CD4-positive, alpha-beta T cell treated with Interleukin-4 for 1 hour (primary cell): ENCODE measurements around the gene SNX9.

Source experiments
- DNase-seq, 2 donors: peaks; one replicate each; pipeline ENCODE4 v3.0.0-alpha.2; 2020 to 2022

Gene SNX9

GRCh38 chr6:157861184-157861583, 38.1 kb downstream of the SNX9 start:
- no peak for DNase-seq

GRCh38 chr6:157861814-157862213, 38.8 kb downstream of the SNX9 start:
- no peak for DNase-seq

- no peak for DNase-seq
Measured at GRCh38 chr6:157862706-157863105, 39.7 kb downstream of the SNX9 start.

- no peak for DNase-seq
Measured at GRCh38 chr6:157864185-157864761, 41.2 kb downstream of the SNX9 start.

GRCh38 chr6:157865249-157865648, 42.2 kb downstream of the SNX9 start:
- DNase-seq = no peak

GRCh38 chr6:157867155-157867559, 44.1 kb downstream of the SNX9 start:
- no peak for DNase-seq

GRCh38 chr6:157867981-157868380, 44.9 kb downstream of the SNX9 start:
- no peak for DNase-seq

GRCh38 chr6:157868835-157869234, 45.8 kb downstream of the SNX9 start:
- no peak for DNase-seq

- DNase-seq = no peak
Measured at GRCh38 chr6:157869673-157870302, 46.7 kb downstream of the SNX9 start.

GRCh38 chr6:157873735-157874344, 50.8 kb downstream of the SNX9 start:
- peak; percentile 82 to 85 for DNase-seq

GRCh38 chr6:157877149-157877548, 54.1 kb downstream of the SNX9 start:
- DNase-seq = no peak

- peak in 1 of 2 donors; percentile 7 for DNase-seq
Measured at GRCh38 chr6:157877573-157878438, 54.8 kb downstream of the SNX9 start.

GRCh38 chr6:157879034-157879872, 56.2 kb downstream of the SNX9 start:
- no peak for DNase-seq

GRCh38 chr6:157879873-157880254, 56.8 kb downstream of the SNX9 start:
- no peak for DNase-seq

- no peak for DNase-seq
Measured at GRCh38 chr6:157880534-157880933, 57.5 kb downstream of the SNX9 start.

GRCh38 chr6:157881342-157881741, 58.3 kb downstream of the SNX9 start:
- no peak for DNase-seq

- DNase-seq = no peak
Measured at GRCh38 chr6:157884756-157885155, 61.7 kb downstream of the SNX9 start.

- peak; percentile 87 for DNase-seq
Measured at GRCh38 chr6:157885211-157885788, 62.3 kb downstream of the SNX9 start.

GRCh38 chr6:157885876-157886275, 62.8 kb downstream of the SNX9 start:
- DNase-seq = peak in 1 of 2 donors; percentile 41

GRCh38 chr6:157887892-157888291, 64.8 kb downstream of the SNX9 start:
- no peak for DNase-seq

GRCh38 chr6:157891544-157892362, 68.7 kb downstream of the SNX9 start:
- DNase-seq = no peak
